Ascending aorta (tissue), 2 donors: ENCODE results near the gene PIBF1. TPM values are rescaled to one million over a fixed set of nuclear protein-coding genes. Genes with fewer than 3 reads are reported as not detected.

Experiments
- DNase-seq, 2 donors: peaks; one replicate each; pipeline ENCODE4 v3.0.0-alpha.2; 2019; ENCODE audit warnings: low spot score in 2 of 2
- H3K27ac ChIP-seq, 2 donors: fragments of 200-600 bp; sonication (generic); one replicate each; pipeline ENCODE4 v1.5.1; 2016 to 2017; ENCODE audit warnings: mild to moderate bottlenecking in 1 of 2
- H3K27me3 ChIP-seq: fragments of 200-600 bp; sonication (generic); one replicate; pipeline ENCODE4 v1.5.1; 2017
- H3K36me3 ChIP-seq, 2 donors: fragments of 200-600 bp; sonication (generic); one replicate each; pipeline ENCODE4 v1.5.1; 2016
- H3K4me1 ChIP-seq, 2 donors: fragments of 200-600 bp; sonication (generic); one replicate each; pipeline ENCODE4 v1.5.1; 2016 to 2017; ENCODE audit warnings: mild to moderate bottlenecking in 1 of 2
- H3K4me3 ChIP-seq, 2 donors: fragments of 200-600 bp; sonication (generic); one replicate each; pipeline ENCODE4 v1.5.1; 2016 to 2017; ENCODE audit warnings: mild to moderate bottlenecking in 1 of 2
- H3K9me3 ChIP-seq, 2 donors: fragments of 200-600 bp; sonication (generic); one replicate each; pipeline ENCODE4 v1.5.1; 2016
- CTCF ChIP-seq, 3 experiments: fragments of 200-600 bp in 2 of 3; fragments of 450-650 bp in 1 of 3; sonication (generic) in 2 of 3; IDR thresholded peaks; one replicate each; pipeline ENCODE4 v1.5.1; 2016 to 2019; ENCODE audit warnings: antibody characterized with exemption in 3 of 3, mild to moderate bottlenecking in 1 of 3, moderate library complexity in 1 of 3
- intact Hi-C: fragments of 100-400 bp; cut with DNase I; formaldehyde crosslinking; loops from one replicate; pipeline ENCODE4 v1.15.1; 2023
- total RNA-seq: library from RNA; depleted of rRNA; stranded (reverse); fragments of >200 nt; gene quantifications from one replicate; pipeline ENCODE4 v1.1.0, GENCODE V29; 2016

Gene PIBF1
- total RNA-seq, 1 donor from 2014 or later: 17.0 TPM

- H3K27ac ChIP-seq: no peak overlapping the region
- H3K4me3 ChIP-seq: no peak overlapping the region
- no peaks in the 10 kb centered on the region for H3K9me3 ChIP-seq
- H3K27me3 ChIP-seq: no peaks in the 10 kb centered on the region
- no peak for DNase-seq
- TF ChIP-seq CTCF (IDR thresholded peaks at IDR 0.05): no peak
- H3K4me1 ChIP-seq: no peaks in the 10 kb centered on the region
- intact Hi-C loops: no loop called here
- H3K36me3 ChIP-seq: no peaks in the 10 kb centered on the region
These were observed 243.5 kb downstream of the PIBF1 start for GRCh38 chr13:73025217-73026012.

GRCh38 chr13:73034901-73035300 lies 253.0 kb downstream of the PIBF1 start:
- Histone ChIP-seq H3K9me3 (no peaks in the 10 kb centered on the region), H3K4me1 (no peaks in the 10 kb centered on the region), H3K27ac (no peak overlapping the region), H3K4me3 (no peak overlapping the region), H3K27me3 (no peaks in the 10 kb centered on the region), H3K36me3 (no peaks in the 10 kb centered on the region)
- no peak for DNase-seq
- intact Hi-C loops: no loop called here
- TF ChIP-seq CTCF (IDR thresholded peaks at IDR 0.05): no peak

GRCh38 chr13:73035660-73036059 lies 253.7 kb downstream of the PIBF1 start:
- TF ChIP-seq CTCF (IDR thresholded peaks at IDR 0.05): no peak
- H3K27me3 ChIP-seq: no peaks in the 10 kb centered on the region
- intact Hi-C loops: no loop called here

GRCh38 chr13:73036566-73036965 lies 254.6 kb downstream of the PIBF1 start:
- TF ChIP-seq CTCF (IDR thresholded peaks at IDR 0.05): no peak
- H3K9me3 ChIP-seq: no peaks in the 10 kb centered on the region
- no peaks in the 10 kb centered on the region for H3K27me3 ChIP-seq
- H3K27ac ChIP-seq: no peak overlapping the region
- DNase-seq: no peak
- intact Hi-C loops: no loop called here
- no peaks in the 10 kb centered on the region for H3K4me1 ChIP-seq
- H3K4me3 ChIP-seq: no peak overlapping the region
- no peaks in the 10 kb centered on the region for H3K36me3 ChIP-seq

More at GRCh38 chr13:73035660-73036059, 253.7 kb downstream of the PIBF1 start:
- Histone ChIP-seq H3K36me3 (no peaks in the 10 kb centered on the region), H3K27ac (no peak overlapping the region), H3K4me3 (no peak overlapping the region), H3K4me1 (no peaks in the 10 kb centered on the region), H3K9me3 (no peaks in the 10 kb centered on the region)
- DNase-seq: no peak

GRCh38 chr13:73038064-73038463 lies 256.1 kb downstream of the PIBF1 start:
- TF ChIP-seq CTCF (IDR thresholded peaks at IDR 0.05): no peak
- no peak overlapping the region for H3K4me3 ChIP-seq
- H3K27ac ChIP-seq: no peak overlapping the region
- H3K27me3 ChIP-seq: no peaks in the 10 kb centered on the region
- no peaks in the 10 kb centered on the region for H3K9me3 ChIP-seq
- DNase-seq: no peak
- no peaks in the 10 kb centered on the region for H3K36me3 ChIP-seq
- intact Hi-C loops: no loop called here
- no peaks in the 10 kb centered on the region for H3K4me1 ChIP-seq
